OCI-LY1 (cell line): ENCODE results near the gene EQTN.

Source experiments
- H2AFZ ChIP-seq: fragments of 200-600 bp; sonication (generic), shearing (Covaris generic); 2 replicates; pipeline ENCODE4 v1.6.0; 2014; ENCODE audit warnings: antibody characterized with exemption, mild to moderate bottlenecking, low read length
- H3F3A ChIP-seq: fragments of 200-600 bp; sonication (generic), shearing (Covaris generic); 2 replicates; pipeline ENCODE4 v1.6.0; 2014; ENCODE audit warnings: mild to moderate bottlenecking, antibody characterized with exemption, low read length, moderate library complexity; ENCODE audit not compliant: insufficient read depth
- H3K27ac ChIP-seq: fragments of 200-600 bp; sonication (generic); 2 replicates; pipeline ENCODE4 v1.5.1; 2014; ENCODE audit warnings: low read length, mixed run types, mild to moderate bottlenecking, low read depth; ENCODE audit not compliant: poor library complexity, severe bottlenecking
- H3K27me3 ChIP-seq: fragments of 200-600 bp; sonication (generic); 2 replicates; pipeline ENCODE4 v1.6.0; 2014; ENCODE audit warnings: antibody characterized with exemption, mild to moderate bottlenecking, low read length, moderate library complexity; ENCODE audit not compliant: insufficient read depth
- H3K36me3 ChIP-seq: fragments of 200-600 bp; sonication (generic); 2 replicates; pipeline ENCODE4 v1.6.1; 2014; ENCODE audit warnings: mild to moderate bottlenecking, antibody characterized with exemption, low read length, moderate library complexity, mixed read lengths; ENCODE audit not compliant: insufficient read depth
- H3K4me1 ChIP-seq: fragments of 200-600 bp; sonication (generic); 2 replicates; pipeline ENCODE4 v1.5.1; 2014; ENCODE audit warnings: mild to moderate bottlenecking, low read length, moderate library complexity; ENCODE audit not compliant: insufficient read depth, severe bottlenecking
- H3K4me2 ChIP-seq: fragments of 200-600 bp; sonication (generic), shearing (Covaris generic); 2 replicates; pipeline ENCODE4 v1.6.1; 2014; ENCODE audit warnings: low read length
- H3K4me3 ChIP-seq: fragments of 200-600 bp; sonication (generic); 2 replicates; pipeline ENCODE4 v1.5.1; 2014; ENCODE audit warnings: low read length, low read depth, mild to moderate bottlenecking, mixed read lengths; ENCODE audit not compliant: poor library complexity, severe bottlenecking
- H3K79me2 ChIP-seq: fragments of 200-600 bp; shearing (Covaris generic); 2 replicates; pipeline ENCODE4 v1.6.1; 2016; ENCODE audit warnings: mixed run types, low read length, mixed read lengths; ENCODE audit not compliant: insufficient read depth
- H3K9ac ChIP-seq: fragments of 200-600 bp; sonication (generic), shearing (Covaris generic); 2 replicates; pipeline ENCODE4 v1.6.1; 2014; ENCODE audit warnings: mild to moderate bottlenecking, low read length, mixed read lengths
- H3K9me2 ChIP-seq: fragments of 200-600 bp; sonication (generic), shearing (Covaris generic); 2 replicates; pipeline ENCODE4 v1.6.1; 2014; ENCODE audit warnings: low read depth, mild to moderate bottlenecking, low read length, mixed read lengths
- H3K9me3 ChIP-seq: fragments of 200-600 bp; shearing (Covaris generic); 2 replicates; pipeline ENCODE4 v1.6.1; 2014; ENCODE audit warnings: low read length, mixed read lengths
- H4K20me1 ChIP-seq: fragments of 200-600 bp; sonication (generic), shearing (Covaris generic); 2 replicates; pipeline ENCODE4 v1.6.0; 2016; ENCODE audit warnings: mild to moderate bottlenecking, low read length; ENCODE audit not compliant: insufficient read depth
- EZH2 ChIP-seq: fragments of 200-600 bp; sonication (generic), shearing (Covaris generic); IDR thresholded peaks from 2 replicates; pipeline ENCODE4 v1.8.0; 2017; ENCODE audit warnings: borderline replicate concordance, mixed run types, mild to moderate bottlenecking, antibody characterized with exemption, low read length, moderate library complexity, mixed read lengths
- TF ChIP-seq, protein P1 (sequence below): fragments of 200-600 bp; sonication (generic), shearing (Covaris generic); IDR thresholded peaks from 2 replicates; pipeline ENCODE4 v1.5.1; 2017; ENCODE audit warnings: mild to moderate bottlenecking, antibody characterized with exemption, low read length, moderate library complexity, mixed read lengths

The EQTN gene

DNA sequence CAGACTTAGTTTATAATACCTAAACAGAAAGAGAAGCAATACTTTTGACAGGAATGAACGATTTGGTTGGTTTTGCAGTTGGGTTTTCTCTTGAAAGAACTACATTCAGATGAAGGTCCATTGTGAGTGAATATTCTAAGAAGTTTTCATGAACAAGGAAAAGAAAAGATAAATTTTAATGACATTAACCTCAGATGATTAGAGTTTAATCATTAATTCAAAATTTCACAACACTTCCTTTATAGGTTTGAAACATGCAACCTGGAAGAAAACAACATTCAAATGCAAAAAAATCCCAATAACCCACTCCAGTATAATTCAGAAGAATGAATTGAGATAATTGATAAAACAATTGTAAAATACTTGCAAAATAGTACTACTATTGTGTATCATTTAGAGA lies 23.8 kb downstream of the EQTN start:
- Histone ChIP-seq H3K27me3 (no peaks in the 10 kb centered on the region), H3F3A (no peaks in the 10 kb centered on the region), H3K27ac (no peak overlapping the region), H3K9me2 (no peaks in the 10 kb centered on the region), H3K9ac (no peak overlapping the region), H3K4me3 (no peak overlapping the region), H3K36me3 (no peaks in the 10 kb centered on the region), H3K4me1 (peaks cover 12% of the 10 kb centered on the region), H4K20me1 (no peaks in the 10 kb centered on the region), H3K4me2 (no peak overlapping the region), H3K79me2 (no peaks in the 10 kb centered on the region), H2AFZ (no peak overlapping the region), H3K9me3 (no peaks in the 10 kb centered on the region)
- TF ChIP-seq, protein P1, sequence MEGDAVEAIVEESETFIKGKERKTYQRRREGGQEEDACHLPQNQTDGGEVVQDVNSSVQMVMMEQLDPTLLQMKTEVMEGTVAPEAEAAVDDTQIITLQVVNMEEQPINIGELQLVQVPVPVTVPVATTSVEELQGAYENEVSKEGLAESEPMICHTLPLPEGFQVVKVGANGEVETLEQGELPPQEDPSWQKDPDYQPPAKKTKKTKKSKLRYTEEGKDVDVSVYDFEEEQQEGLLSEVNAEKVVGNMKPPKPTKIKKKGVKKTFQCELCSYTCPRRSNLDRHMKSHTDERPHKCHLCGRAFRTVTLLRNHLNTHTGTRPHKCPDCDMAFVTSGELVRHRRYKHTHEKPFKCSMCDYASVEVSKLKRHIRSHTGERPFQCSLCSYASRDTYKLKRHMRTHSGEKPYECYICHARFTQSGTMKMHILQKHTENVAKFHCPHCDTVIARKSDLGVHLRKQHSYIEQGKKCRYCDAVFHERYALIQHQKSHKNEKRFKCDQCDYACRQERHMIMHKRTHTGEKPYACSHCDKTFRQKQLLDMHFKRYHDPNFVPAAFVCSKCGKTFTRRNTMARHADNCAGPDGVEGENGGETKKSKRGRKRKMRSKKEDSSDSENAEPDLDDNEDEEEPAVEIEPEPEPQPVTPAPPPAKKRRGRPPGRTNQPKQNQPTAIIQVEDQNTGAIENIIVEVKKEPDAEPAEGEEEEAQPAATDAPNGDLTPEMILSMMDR = no peak
- no peak for TF ChIP-seq EZH2

DNA sequence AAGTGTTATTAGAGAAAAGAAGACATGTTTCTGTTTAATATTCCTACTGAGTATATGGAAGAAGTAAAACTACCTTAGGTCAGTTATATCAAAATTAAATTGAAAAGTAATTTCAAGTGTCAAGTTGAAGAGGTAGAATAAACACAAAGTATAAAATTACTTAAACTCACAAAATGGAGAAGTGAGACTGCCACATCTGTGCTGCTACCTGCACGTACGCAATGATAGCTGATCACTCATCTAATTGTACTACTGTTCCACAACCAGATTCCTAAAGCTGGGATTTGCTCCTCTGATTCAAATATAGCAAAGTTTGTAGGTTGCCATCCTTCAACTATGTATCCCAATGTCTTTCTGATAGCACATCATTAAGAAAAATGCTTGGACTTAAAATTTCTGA lies 24.8 kb downstream of the EQTN start:
- H3K9ac ChIP-seq = no peak overlapping the region
- H3K4me2 ChIP-seq = no peak overlapping the region
- peaks cover 12% of the 10 kb centered on the region for H3K4me1 ChIP-seq
- no peak overlapping the region for H3K27ac ChIP-seq
- TF ChIP-seq, protein P1 = no peak
- TF ChIP-seq EZH2 = no peak
- no peaks in the 10 kb centered on the region for H3K27me3 ChIP-seq
- no peaks in the 10 kb centered on the region for H4K20me1 ChIP-seq
- H3K9me3 ChIP-seq = no peaks in the 10 kb centered on the region
- H2AFZ ChIP-seq = no peak overlapping the region
- no peaks in the 10 kb centered on the region for H3K79me2 ChIP-seq
- H3K9me2 ChIP-seq = no peaks in the 10 kb centered on the region
- no peaks in the 10 kb centered on the region for H3K36me3 ChIP-seq
- H3F3A ChIP-seq = no peaks in the 10 kb centered on the region
- no peak overlapping the region for H3K4me3 ChIP-seq

DNA sequence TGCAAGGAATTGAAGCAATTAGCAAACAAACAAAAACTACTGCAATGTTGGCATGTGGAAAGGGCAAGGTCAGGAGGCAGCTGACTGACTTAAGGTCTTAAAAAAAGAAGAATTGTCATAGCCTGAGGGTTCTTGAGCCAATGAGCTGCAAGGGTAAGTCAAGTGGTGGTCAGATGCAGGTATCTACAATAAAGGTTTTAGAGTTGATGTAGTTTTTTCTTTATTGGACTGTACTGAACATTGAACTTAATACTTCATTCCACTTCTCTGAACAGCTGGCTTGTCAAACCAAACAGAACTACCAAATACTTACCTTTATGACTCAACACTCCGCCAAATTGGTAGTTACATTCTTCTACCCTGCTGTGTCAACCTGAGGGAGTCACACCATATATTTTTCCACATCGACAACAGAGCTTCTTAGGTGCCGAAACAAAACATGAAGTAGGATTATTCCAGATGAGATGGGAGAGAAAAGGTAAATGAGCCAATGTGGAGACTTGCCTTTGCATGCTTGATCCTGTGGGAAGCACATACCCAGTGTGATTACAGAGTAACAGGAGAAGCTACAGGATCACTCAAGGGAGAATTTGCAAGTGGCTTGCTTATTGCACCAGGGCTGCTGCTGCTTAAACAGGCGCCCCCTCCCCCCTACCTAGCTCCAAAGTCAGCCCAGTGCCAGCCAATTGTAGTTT lies 35.3 kb downstream of the EQTN start:
- H3K27me3 ChIP-seq = no peaks in the 10 kb centered on the region
- H3K4me3 ChIP-seq = no peak overlapping the region
- no peaks in the 10 kb centered on the region for H3K9me3 ChIP-seq
- TF ChIP-seq EZH2 = no peak
- H3F3A ChIP-seq = no peaks in the 10 kb centered on the region
- H3K9me2 ChIP-seq = no peaks in the 10 kb centered on the region
- no peak overlapping the region for H3K4me2 ChIP-seq
- no peaks in the 10 kb centered on the region for H3K4me1 ChIP-seq
- H2AFZ ChIP-seq = no peak overlapping the region
- no peaks in the 10 kb centered on the region for H3K79me2 ChIP-seq
- no peak overlapping the region for H3K9ac ChIP-seq
- H3K27ac ChIP-seq = no peak overlapping the region
- no peaks in the 10 kb centered on the region for H3K36me3 ChIP-seq
- H4K20me1 ChIP-seq = no peaks in the 10 kb centered on the region
